Measurements from ENCODE around the gene TOMM40L.
"Not testable (repeated sequence)": the region's sequence is repeated elsewhere in the genome, so short reads cannot be mapped to it uniquely, and the experiment has no call there.

Gene TOMM40L

GRCh38 chr1:161216945-161217712 lies 8.7 kb upstream of the TOMM40L start:
- Histone ChIP-seq H3K4me1 (ENCODE audit: control insufficient read depth, insufficient read depth, low read length) (peaks cover 22% of the 10 kb centered on the region), H3K4me3 (ENCODE audit: low read length) (peak overlapping the region; percentile 39), H3K27me3 (ENCODE audit: control insufficient read depth, insufficient read depth, low read length) (no peaks in the 10 kb centered on the region), H3K4me2 (ENCODE audit: low read length) (peak overlapping the region; percentile 72), H3K9me3 (replicated peaks; ENCODE audit: low read length) (no peaks in the 10 kb centered on the region), H3K36me3 (ENCODE audit: insufficient read depth, low read length) (peaks cover 29% of the 10 kb centered on the region), H3K9ac (ENCODE audit: low read depth, low read length) (peak overlapping the region; percentile 74)

DNA sequence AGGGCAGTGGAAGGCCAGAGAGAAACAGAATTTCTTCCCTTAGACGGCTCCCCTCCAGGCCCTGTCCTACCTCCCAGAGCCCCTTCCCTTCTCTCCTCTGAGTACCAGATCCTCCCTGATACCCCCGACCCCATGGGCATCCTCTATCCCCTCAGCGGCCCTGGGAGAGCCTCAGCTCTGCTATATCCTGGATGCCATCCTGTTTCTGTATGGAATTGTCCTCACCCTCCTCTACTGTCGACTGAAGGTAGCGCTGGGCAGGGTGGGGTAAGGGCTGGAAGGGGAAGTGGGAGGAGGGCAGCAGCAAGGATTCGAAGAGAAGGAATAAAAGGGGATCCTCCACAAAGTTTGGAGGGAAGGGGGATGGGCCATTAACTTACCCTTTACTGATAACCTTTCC lies 8.0 kb upstream of the TOMM40L start:
- no peak overlapping the region for H3K4me3 ChIP-seq (ENCODE audit: low read length)
- peak overlapping the region; percentile 72 for H3K4me2 ChIP-seq (ENCODE audit: low read length)
- H3K27me3 ChIP-seq (ENCODE audit: control insufficient read depth, insufficient read depth, low read length): no peaks in the 10 kb centered on the region
- peaks cover 22% of the 10 kb centered on the region for H3K36me3 ChIP-seq (ENCODE audit: insufficient read depth, low read length)
- H3K9ac ChIP-seq (ENCODE audit: low read depth, low read length): peak overlapping the region; percentile 74
- peaks cover 22% of the 10 kb centered on the region for H3K4me1 ChIP-seq (ENCODE audit: control insufficient read depth, insufficient read depth, low read length)
- no peaks in the 10 kb centered on the region for H3K9me3 ChIP-seq (replicated peaks; ENCODE audit: low read length)

- Histone ChIP-seq H3K27me3 (ENCODE audit: control insufficient read depth, insufficient read depth, low read length) (no peaks in the 10 kb centered on the region), H3K4me2 (ENCODE audit: low read length) (no peak overlapping the region), H3K4me1 (ENCODE audit: control insufficient read depth, insufficient read depth, low read length) (peaks cover 22% of the 10 kb centered on the region), H3K4me3 (ENCODE audit: low read length) (no peak overlapping the region), H3K9me3 (replicated peaks; ENCODE audit: low read length) (no peaks in the 10 kb centered on the region), H3K9ac (ENCODE audit: low read depth, low read length) (no peak overlapping the region), H3K36me3 (ENCODE audit: insufficient read depth, low read length) (peaks cover 15% of the 10 kb centered on the region)
These were observed 7.4 kb upstream of the TOMM40L start for GRCh38 chr1:161218301-161219077.

DNA sequence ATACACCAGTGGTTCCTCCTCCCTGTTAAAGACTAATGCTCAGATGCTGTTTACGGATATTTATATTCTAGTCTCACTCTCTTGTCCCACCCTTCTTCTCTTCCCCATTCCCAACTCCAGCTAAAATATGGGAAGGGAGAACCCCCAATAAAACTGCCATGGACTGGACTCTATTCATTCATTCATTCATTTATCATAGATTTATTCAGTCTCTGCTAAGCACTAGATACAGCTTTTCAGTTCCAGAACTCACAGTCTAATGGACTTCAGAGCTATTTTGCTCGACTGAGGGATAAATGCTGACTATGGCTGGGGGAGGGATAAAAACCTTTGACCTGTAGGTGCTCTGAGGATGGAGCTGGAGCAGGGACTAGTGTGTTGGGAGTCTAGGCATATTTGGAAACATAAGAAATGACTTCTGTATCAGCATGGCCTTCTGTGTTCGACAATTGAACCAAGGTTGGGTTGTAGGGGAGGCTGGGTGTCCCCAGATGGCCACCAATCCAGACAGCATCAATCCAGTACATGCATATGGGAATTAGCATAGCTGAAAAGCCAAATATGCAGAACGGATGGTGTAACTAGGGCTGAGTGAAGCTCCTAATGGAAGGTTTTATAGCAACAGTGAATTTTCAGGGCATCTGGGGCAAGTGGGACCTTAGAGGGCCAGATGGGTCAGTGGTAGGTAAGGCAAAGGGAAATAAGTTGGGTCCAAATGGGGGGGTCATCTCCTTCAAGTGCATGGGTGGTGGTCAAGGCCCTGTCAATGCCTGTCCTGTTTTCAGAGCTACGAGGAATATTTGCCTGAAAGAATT lies 6.6 kb upstream of the TOMM40L start:
- H3K9me3 ChIP-seq (replicated peaks; ENCODE audit: low read length): no peaks in the 10 kb centered on the region
- H3K4me3 ChIP-seq (ENCODE audit: low read length): no peak overlapping the region
- H3K4me2 ChIP-seq (ENCODE audit: low read length): no peak overlapping the region
- H3K36me3 ChIP-seq (ENCODE audit: insufficient read depth, low read length): peaks cover 7% of the 10 kb centered on the region
- no peak overlapping the region for H3K9ac ChIP-seq (ENCODE audit: low read depth, low read length)
- peaks cover 22% of the 10 kb centered on the region for H3K4me1 ChIP-seq (ENCODE audit: control insufficient read depth, insufficient read depth, low read length)
- no peaks in the 10 kb centered on the region for H3K27me3 ChIP-seq (ENCODE audit: control insufficient read depth, insufficient read depth, low read length)

GRCh38 chr1:161220002-161220401 lies 5.9 kb upstream of the TOMM40L start:
- H3K36me3 ChIP-seq (ENCODE audit: insufficient read depth, low read length): peaks cover 4% of the 10 kb centered on the region
- no peak overlapping the region for H3K4me2 ChIP-seq (ENCODE audit: low read length)
- no peaks in the 10 kb centered on the region for H3K9me3 ChIP-seq (replicated peaks; ENCODE audit: low read length)
- no peak overlapping the region for H3K9ac ChIP-seq (ENCODE audit: low read depth, low read length)
- no peaks in the 10 kb centered on the region for H3K27me3 ChIP-seq (ENCODE audit: control insufficient read depth, insufficient read depth, low read length)
- H3K4me3 ChIP-seq (ENCODE audit: low read length): no peak overlapping the region
- peaks cover 23% of the 10 kb centered on the region for H3K4me1 ChIP-seq (ENCODE audit: control insufficient read depth, insufficient read depth, low read length)

DNA sequence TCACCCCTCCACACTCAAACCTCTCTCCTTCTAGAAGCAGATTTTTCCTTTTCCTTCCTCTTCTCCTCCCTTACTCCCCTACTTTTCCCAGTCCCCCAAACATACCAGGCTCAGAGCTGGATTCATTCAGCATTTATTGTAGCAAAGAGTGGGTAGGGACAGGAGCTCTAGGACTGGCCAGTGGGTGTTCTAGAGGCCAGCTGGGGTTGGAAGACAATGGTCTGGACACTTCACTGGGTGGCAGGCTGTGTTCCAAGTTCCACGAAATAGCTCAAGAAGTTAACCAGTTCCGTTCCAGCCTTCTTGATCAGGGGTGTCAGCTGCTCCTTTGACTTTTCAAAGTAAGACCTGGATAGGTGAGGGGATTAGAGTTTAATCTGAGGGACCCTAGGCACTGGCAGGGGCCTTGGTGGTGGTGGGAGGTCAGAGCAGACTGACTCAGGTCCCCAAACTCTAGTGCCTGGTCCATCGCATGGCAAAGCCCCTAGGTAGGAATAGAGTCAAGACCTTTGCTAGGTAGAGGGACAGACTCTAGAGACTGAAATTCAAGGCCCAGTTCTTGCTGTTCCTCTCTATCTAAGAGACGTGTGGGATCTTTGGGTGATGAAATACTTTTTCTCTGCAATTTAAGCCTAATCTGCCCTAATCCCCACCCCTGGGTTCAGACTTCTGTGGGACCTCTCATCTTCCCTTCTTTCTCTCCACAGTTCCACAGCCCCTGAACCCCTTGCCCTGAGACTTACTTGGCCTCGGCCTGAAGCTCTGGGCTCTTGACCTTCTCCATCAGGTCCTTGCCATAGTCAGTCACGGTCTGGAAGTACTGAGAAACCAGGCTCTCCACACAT lies 3.5 kb upstream of the TOMM40L start:
- H3K36me3 ChIP-seq (ENCODE audit: insufficient read depth, low read length): no peaks in the 10 kb centered on the region
- H3K4me2 ChIP-seq (ENCODE audit: low read length): no peak overlapping the region
- no peak overlapping the region for H3K9ac ChIP-seq (ENCODE audit: low read depth, low read length)
- no peaks in the 10 kb centered on the region for H3K27me3 ChIP-seq (ENCODE audit: control insufficient read depth, insufficient read depth, low read length)
- no peaks in the 10 kb centered on the region for H3K9me3 ChIP-seq (replicated peaks; ENCODE audit: low read length)
- H3K4me3 ChIP-seq (ENCODE audit: low read length): no peak overlapping the region
- H3K4me1 ChIP-seq (ENCODE audit: control insufficient read depth, insufficient read depth, low read length): peaks cover 22% of the 10 kb centered on the region

DNA sequence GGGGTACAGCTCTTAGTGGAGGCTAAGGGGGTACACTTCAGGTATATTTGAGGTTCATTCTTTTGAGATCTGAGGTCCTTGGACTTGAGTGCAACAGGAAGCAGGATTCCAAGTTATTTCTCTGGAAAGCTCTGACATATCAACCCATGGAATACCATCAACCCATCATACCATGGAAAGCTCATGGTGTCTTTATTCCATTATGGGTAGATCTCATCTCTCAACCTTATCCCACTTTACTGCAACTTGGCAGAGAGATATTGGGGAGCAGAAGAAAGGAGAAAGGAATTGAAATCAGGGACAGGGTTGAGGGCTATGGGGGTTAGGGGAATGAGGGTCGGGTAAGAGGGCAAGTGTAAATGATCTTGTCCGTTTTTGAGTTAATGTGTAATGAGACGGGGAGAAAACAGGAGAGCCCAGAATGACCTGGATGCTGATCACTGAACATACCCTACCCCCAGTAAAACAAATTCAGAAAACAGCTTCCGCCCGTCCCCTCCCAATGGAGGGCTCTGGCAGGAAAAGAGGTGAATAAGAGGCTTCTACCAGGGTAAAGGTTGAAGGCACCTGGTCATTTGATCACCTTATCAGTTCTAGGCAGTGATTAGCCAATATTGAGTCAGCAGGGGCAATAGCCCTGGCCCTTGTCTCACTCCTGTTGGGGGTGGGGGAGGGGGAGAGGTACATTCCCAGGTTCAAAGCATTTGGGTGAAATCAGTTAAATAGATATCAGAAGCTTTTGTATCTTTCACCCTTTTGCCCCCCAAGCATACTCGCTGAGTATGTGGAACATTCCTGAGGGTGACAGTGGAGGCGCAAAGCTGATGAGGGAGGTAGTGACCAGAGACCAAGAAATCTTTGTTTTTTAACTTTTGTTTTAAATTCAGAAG lies 1.8 kb upstream of the TOMM40L start:
- H3K9me3 ChIP-seq (replicated peaks; ENCODE audit: low read length): no peaks in the 10 kb centered on the region
- no peak overlapping the region for H3K9ac ChIP-seq (ENCODE audit: low read depth, low read length)
- H3K4me3 ChIP-seq (ENCODE audit: low read length): no peak overlapping the region
- H3K4me1 ChIP-seq (ENCODE audit: control insufficient read depth, insufficient read depth, low read length): peaks cover 20% of the 10 kb centered on the region
- H3K36me3 ChIP-seq (ENCODE audit: insufficient read depth, low read length): peaks cover 10% of the 10 kb centered on the region
- no peak overlapping the region for H3K4me2 ChIP-seq (ENCODE audit: low read length)
- H3K27me3 ChIP-seq (ENCODE audit: control insufficient read depth, insufficient read depth, low read length): no peaks in the 10 kb centered on the region

GRCh38 chr1:161224695-161225087 lies 1.2 kb upstream of the TOMM40L start:
- H3K27me3 ChIP-seq (ENCODE audit: control insufficient read depth, insufficient read depth, low read length); H3K9me3 ChIP-seq (replicated peaks; ENCODE audit: low read length); H3K4me3 ChIP-seq (ENCODE audit: low read length); H3K9ac ChIP-seq (ENCODE audit: low read depth, low read length); H3K4me2 ChIP-seq (ENCODE audit: low read length): not testable (repeated sequence)
- Histone ChIP-seq H3K36me3 (ENCODE audit: insufficient read depth, low read length) (peaks cover 17% of the 10 kb centered on the region), H3K4me1 (ENCODE audit: control insufficient read depth, insufficient read depth, low read length) (peaks cover 20% of the 10 kb centered on the region)

- Histone ChIP-seq H3K9ac (ENCODE audit: low read depth, low read length) (peak overlapping the region; percentile 15), H3K4me2 (ENCODE audit: low read length) (peak overlapping the region; percentile 56), H3K4me1 (ENCODE audit: control insufficient read depth, insufficient read depth, low read length) (peaks cover 20% of the 10 kb centered on the region), H3K4me3 (ENCODE audit: low read length) (peak overlapping the region; percentile 1), H3K27me3 (ENCODE audit: control insufficient read depth, insufficient read depth, low read length) (no peaks in the 10 kb centered on the region), H3K9me3 (replicated peaks; ENCODE audit: low read length) (no peaks in the 10 kb centered on the region), H3K36me3 (ENCODE audit: insufficient read depth, low read length) (peaks cover 19% of the 10 kb centered on the region)
These were observed 704 bp upstream of the TOMM40L start for GRCh38 chr1:161225178-161225533.

GRCh38 chr1:161226320-161226711 lies 456 bp downstream of the TOMM40L start:
- Histone ChIP-seq H3K9ac (ENCODE audit: low read depth, low read length) (peak overlapping the region; percentile 88), H3K9me3 (replicated peaks; ENCODE audit: low read length) (no peaks in the 10 kb centered on the region), H3K4me2 (ENCODE audit: low read length) (peak overlapping the region; percentile 87), H3K27me3 (ENCODE audit: control insufficient read depth, insufficient read depth, low read length) (no peaks in the 10 kb centered on the region), H3K36me3 (ENCODE audit: insufficient read depth, low read length) (peaks cover 19% of the 10 kb centered on the region), H3K4me1 (ENCODE audit: control insufficient read depth, insufficient read depth, low read length) (peaks cover 20% of the 10 kb centered on the region), H3K4me3 (ENCODE audit: low read length) (peak overlapping the region; percentile 93)
